ENCODE data around the gene FAM162A.

Gene FAM162A

GRCh38 chr3:122389197-122389596, 5.2 kb downstream of the FAM162A start:
- DNase-seq, result no peak

- DNase-seq, result no peak
Measured at GRCh38 chr3:122389892-122390291, 5.9 kb downstream of the FAM162A start.

- no peak for DNase-seq
Measured at GRCh38 chr3:122390665-122391064, 6.7 kb downstream of the FAM162A start.

GRCh38 chr3:122391681-122392446, 7.9 kb downstream of the FAM162A start:
- DNase-seq, result no peak

GRCh38 chr3:122392868-122393844, 9.2 kb downstream of the FAM162A start:
- no peak for DNase-seq

GRCh38 chr3:122394173-122394572, 10.2 kb downstream of the FAM162A start:
- DNase-seq, result no peak

GRCh38 chr3:122395582-122395981, 11.6 kb downstream of the FAM162A start:
- no peak for DNase-seq

- no peak for DNase-seq
Measured at GRCh38 chr3:122396511-122396910, 12.5 kb downstream of the FAM162A start.

- DNase-seq, result no peak
Measured at GRCh38 chr3:122397201-122397600, 13.2 kb downstream of the FAM162A start.

GRCh38 chr3:122398920-122399319, 14.9 kb downstream of the FAM162A start:
- no peak for DNase-seq

GRCh38 chr3:122403489-122403888, 19.5 kb downstream of the FAM162A start:
- no peak for DNase-seq

GRCh38 chr3:122405015-122405414, 21.0 kb downstream of the FAM162A start:
- no peak for DNase-seq

GRCh38 chr3:122406198-122406597, 22.2 kb downstream of the FAM162A start:
- no peak for DNase-seq

GRCh38 chr3:122407946-122408345, 24.0 kb downstream of the FAM162A start:
- no peak for DNase-seq

- DNase-seq, result no peak
Measured at GRCh38 chr3:122409446-122409845, 25.5 kb downstream of the FAM162A start.

GRCh38 chr3:122410111-122410510, 26.1 kb downstream of the FAM162A start:
- no peak for DNase-seq

GRCh38 chr3:122410639-122411038, 26.7 kb downstream of the FAM162A start:
- DNase-seq, result no peak

GRCh38 chr3:122414391-122414790, 30.4 kb downstream of the FAM162A start:
- no peak for DNase-seq

GRCh38 chr3:122415104-122415744, 31.2 kb downstream of the FAM162A start:
- DNase-seq, result no peak

GRCh38 chr3:122415762-122416654, 32.0 kb downstream of the FAM162A start, which contains the start of gene WDR5B:
TSS of gene WDR5B (minus strand) at chr3:122416062. CDS start at chr3:122415528, 534 bp downstream.
- DNase-seq, result no peak

GRCh38 chr3:122416966-122417365, 33.0 kb downstream of the FAM162A start:
- no peak for DNase-seq

GRCh38 chr3:122421101-122421500, 37.1 kb downstream of the FAM162A start:
- no peak for DNase-seq

Measured in activated gamma-delta T cell (primary cell).